ENCODE measurements around the gene CFAP119. TPM values are rescaled to one million over a fixed set of nuclear protein-coding genes. Genes with fewer than 3 reads are reported as not detected.

Gene CFAP119
- total RNA-seq, 4 donors from 2014 or later, result 0.42 to 2.9 (median 1.4) TPM

DNA sequence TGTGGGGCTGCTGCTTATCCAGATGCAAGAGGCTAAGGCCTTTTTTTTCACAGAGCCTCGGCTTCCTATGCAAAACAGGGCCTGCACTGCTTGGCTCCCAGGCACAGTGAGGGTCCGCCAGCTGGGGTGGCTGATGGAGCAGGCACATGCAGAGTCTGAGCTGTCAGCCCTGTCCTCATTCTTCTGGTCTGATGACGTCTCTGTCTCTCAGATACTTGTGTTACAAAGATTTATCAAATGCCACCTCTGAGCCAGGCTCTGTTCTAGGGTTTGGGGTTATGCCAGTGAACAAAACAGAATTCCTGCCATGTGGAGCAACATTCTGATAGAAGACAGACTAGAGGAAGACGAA, 5.0 kb upstream of the CFAP119 start:
- WGBS, result 59% methylated on average over 4 of the region's 4 CpGs
- DNase-seq (ENCODE audit: extremely low spot score), result no peak
- no peak overlapping the region for H3K27ac ChIP-seq (replicated peaks in 1 of 4)
- H3K9me3 ChIP-seq, result no peaks in the 10 kb centered on the region
- H3K27me3 ChIP-seq, result no peaks in the 10 kb centered on the region
- peaks cover 20 to 24% (median 23%) of the 10 kb centered on the region in 4 donors for H3K4me1 ChIP-seq
- H3K36me3 ChIP-seq, result peaks cover 78 to 90% (median 88%) of the 10 kb centered on the region in 4 donors
- no peak for TF ChIP-seq POLR2A (IDR thresholded peaks at IDR 0.05; ENCODE audit: low read depth)
- TF ChIP-seq CTCF (IDR thresholded peaks at IDR 0.05), result no peak
- TF ChIP-seq EP300 (IDR thresholded peaks at IDR 0.05), result no peak
- TF ChIP-seq POLR2AphosphoS5 (IDR thresholded peaks at IDR 0.05), result no peak
- intact Hi-C loops (cut with DNase I), result no loop called here
- no peak overlapping the region for H3K4me3 ChIP-seq

- TF ChIP-seq POLR2A (IDR thresholded peaks at IDR 0.05; ENCODE audit: low read depth) (no peak), POLR2AphosphoS5 (IDR thresholded peaks at IDR 0.05) (no peak), CTCF (IDR thresholded peaks at IDR 0.05) (no peak), EP300 (IDR thresholded peaks at IDR 0.05) (no peak)
- Histone ChIP-seq H3K9me3 (no peaks in the 10 kb centered on the region), H3K36me3 (peaks cover 73 to 85% (median 83%) of the 10 kb centered on the region in 4 donors), H3K27ac (replicated peaks in 1 of 4) (no peak overlapping the region), H3K4me3 (no peak overlapping the region), H3K27me3 (no peaks in the 10 kb centered on the region), H3K4me1 (peaks cover 24 to 28% (median 25%) of the 10 kb centered on the region in 4 donors)
- 78% methylated on average over 25 of the region's 29 CpGs for WGBS
- DNase-seq (ENCODE audit: extremely low spot score), result no peak
- intact Hi-C loops (cut with DNase I), result no loop called here
Observed at GRCh38 chr16:30766206-30766932, 4.5 kb upstream of the CFAP119 start.

GRCh38 chr16:30764816-30765465, 3.1 kb upstream of the CFAP119 start:
- no peaks in the 10 kb centered on the region for H3K27me3 ChIP-seq
- no peak overlapping the region for H3K4me3 ChIP-seq
- peaks cover 62 to 71% (median 69%) of the 10 kb centered on the region in 4 donors for H3K36me3 ChIP-seq
- no peak for TF ChIP-seq POLR2A (IDR thresholded peaks at IDR 0.05; ENCODE audit: low read depth)
- no peak for TF ChIP-seq EP300 (IDR thresholded peaks at IDR 0.05)
- TF ChIP-seq POLR2AphosphoS5 (IDR thresholded peaks at IDR 0.05), result no peak
- no peak for TF ChIP-seq CTCF (IDR thresholded peaks at IDR 0.05)
- H3K9me3 ChIP-seq, result no peaks in the 10 kb centered on the region
- peaks cover 31 to 39% (median 33%) of the 10 kb centered on the region in 4 donors for H3K4me1 ChIP-seq
- H3K27ac ChIP-seq (replicated peaks in 1 of 4), result no peak overlapping the region
- no peak for DNase-seq (ENCODE audit: extremely low spot score)
- WGBS, result 94% methylated on average over 12 of the region's 12 CpGs
- intact Hi-C loops (cut with DNase I), result no loop called here

- no peaks in the 10 kb centered on the region for H3K27me3 ChIP-seq
- H3K27ac ChIP-seq (replicated peaks in 1 of 4), result no peak overlapping the region
- peaks cover 54 to 62% (median 60%) of the 10 kb centered on the region in 4 donors for H3K36me3 ChIP-seq
- 100% methylated on average over 2 of the region's 11 CpGs for WGBS
- DNase-seq (ENCODE audit: extremely low spot score), result no peak
- no peaks in the 10 kb centered on the region for H3K9me3 ChIP-seq
- no peak overlapping the region for H3K4me3 ChIP-seq
- intact Hi-C loops (cut with DNase I), result no loop called here
- peaks cover 31 to 39% (median 33%) of the 10 kb centered on the region in 4 donors for H3K4me1 ChIP-seq
- TF ChIP-seq EP300 (IDR thresholded peaks at IDR 0.05), result no peak
- TF ChIP-seq POLR2AphosphoS5 (IDR thresholded peaks at IDR 0.05), result no peak
- TF ChIP-seq POLR2A (IDR thresholded peaks at IDR 0.05; ENCODE audit: low read depth), result no peak
- no peak for TF ChIP-seq CTCF (IDR thresholded peaks at IDR 0.05)
Observed at GRCh38 chr16:30764086-30764485, 2.2 kb upstream of the CFAP119 start.

All from esophagus muscularis mucosa (tissue), 4 donors.